ENCODE measurements around the gene PDZD4.

GRCh38 chrX:153768311-153769157 is 61.8 kb downstream of the PDZD4 start:
- TF ChIP-seq CTCF (IDR thresholded peaks at IDR 0.05; ENCODE audit: low read length): no peak
- no peak for TF ChIP-seq EZH2 (optimal IDR thresholded peaks at IDR 0.05; ENCODE audit: low read depth, low read length)
